Endothelial cell of umbilical vein (primary cell): Measurements from ENCODE around the gene PDXDC1. TPM values are rescaled to one million over a fixed set of nuclear protein-coding genes. Genes with fewer than 3 reads are reported as not detected.
"Not testable (repeated sequence)": the region's sequence is repeated elsewhere in the genome, so short reads cannot be mapped to it uniquely, and the experiment has no call there.

Source experiments
- BruUV-seq: library from RNA; stranded (reverse); fragments of 400-500 nt; replicated peaks from 2 replicates; lab custom pipeline; 2021; lab: Mats Ljungman, UMichigan
- CTCF ChIA-PET: fragments of 300-600, 350-600 bp; sonication (Branson Sonifier 250); formaldehyde crosslinking; loops from one replicate; lab custom pipeline; 2021; ENCODE audit warnings: antibody characterized with exemption, inconsistent platforms; lab: Charles Lee
- POLR2A ChIA-PET: fragments of 300-600, 350-600 bp; sonication (Branson Sonifier 250); formaldehyde crosslinking; loops from one replicate; lab custom pipeline; 2021; ENCODE audit warnings: antibody characterized with exemption, inconsistent platforms; lab: Charles Lee
- DNase-seq: peaks from one replicate; pipeline ENCODE4 v3.0.0-alpha.2; 2011; ENCODE audit warnings: low read depth, low spot score
- FAIRE-seq: peaks from 2 replicates; lab custom pipeline; 2011; peaks lifted over from hg19 to GRCh38; lab: Jason Lieb, UNC
- H2AFZ ChIP-seq: 2 replicates; pipeline ENCODE4 v1.6.0; 2012; ENCODE audit warnings: low read depth, low read length, control low read depth, inconsistent platforms
- H3K27ac ChIP-seq: 2 replicates; pipeline ENCODE4 v1.5.1; 2011; ENCODE audit warnings: low read depth, mild to moderate bottlenecking, control low read depth, low read length, moderate library complexity; ENCODE audit not compliant: insufficient read depth
- H3K27me3 ChIP-seq, 2 experiments: 2 replicates each; pipeline versions ENCODE4 v1.6.0 to v1.6.1; 2011; ENCODE audit warnings: low read length in 2 of 2, mixed read lengths in 1 of 2; ENCODE audit not compliant: control insufficient read depth in 2 of 2, insufficient read depth in 2 of 2
- H3K36me3 ChIP-seq, 2 experiments: 2 replicates in 1 of 2; 3 replicates in 1 of 2; pipeline ENCODE4 v1.5.1; 2011; ENCODE audit warnings: low read length in 2 of 2, mild to moderate bottlenecking in 1 of 2, moderate library complexity in 1 of 2; ENCODE audit not compliant: control insufficient read depth in 2 of 2, insufficient read depth in 2 of 2; ENCODE audit errors: extremely low read depth in 1 of 2
- H3K4me1 ChIP-seq: 3 replicates; pipeline ENCODE4 v1.5.1; 2011; ENCODE audit warnings: mild to moderate bottlenecking, low read length; ENCODE audit not compliant: control insufficient read depth, insufficient read depth; ENCODE audit errors: extremely low read depth
- H3K4me2 ChIP-seq: 2 replicates; pipeline ENCODE4 v1.6.1; 2011; ENCODE audit warnings: low read length, control low read depth, mixed read lengths; ENCODE audit not compliant: insufficient read depth
- H3K4me3 ChIP-seq, 3 experiments: fragments of 200-600 bp in 1 of 3; sonication (generic), shearing (Covaris generic) in 1 of 3; replicated peaks in 1 of 3; 2 replicates each; pipeline ENCODE4 v1.5.1; 2011 to 2016; ENCODE audit warnings: control low read depth in 3 of 3, low read length in 3 of 3, mild to moderate bottlenecking in 2 of 3, inconsistent platforms in 1 of 3, low read depth in 1 of 3, moderate library complexity in 1 of 3; ENCODE audit not compliant: insufficient read depth in 1 of 3
- H3K79me2 ChIP-seq: 2 replicates; pipeline ENCODE4 v1.6.0; 2012; ENCODE audit warnings: low read length, inconsistent platforms; ENCODE audit not compliant: control insufficient read depth, insufficient read depth
- H3K9ac ChIP-seq: replicated peaks from 2 replicates; pipeline ENCODE3; 2011; ENCODE audit warnings: low read length, control low read depth; ENCODE audit not compliant: insufficient read depth; ENCODE audit errors: extremely low read depth
- H3K9me1 ChIP-seq: replicated peaks from 3 replicates; pipeline ENCODE4 v1.6.0; 2011; ENCODE audit warnings: mild to moderate bottlenecking, low read length; ENCODE audit not compliant: control insufficient read depth, insufficient read depth; ENCODE audit errors: extremely low read depth
- H3K9me3 ChIP-seq: replicated peaks from 2 replicates; pipeline ENCODE4 v1.5.1; 2012; ENCODE audit warnings: low read length, inconsistent platforms; ENCODE audit not compliant: control insufficient read depth, insufficient read depth
- H4K20me1 ChIP-seq: replicated peaks from 2 replicates; pipeline ENCODE3; 2011; ENCODE audit warnings: mild to moderate bottlenecking, low read length; ENCODE audit not compliant: control insufficient read depth, insufficient read depth; ENCODE audit errors: extremely low read depth
- dilution Hi-C: fragments of 300-500 bp; cut with MboI; formaldehyde crosslinking; loops from one replicate; pipeline ENCODE4 v1.15.0; 2019; ENCODE audit warnings: low sequenced_read_pairs; ENCODE audit not compliant: extremely low pct_ligation_motif_present
- intact Hi-C: fragments of 100-400 bp; cut with micrococcal nuclease; formaldehyde crosslinking; loops from one replicate; pipeline ENCODE4 v1.10.0; 2022
- polyA plus RNA-seq, 4 experiments: library from polyadenylated mRNA; depleted of rRNA in 3 of 4; stranded (reverse) in 3 of 4; unstranded in 1 of 4; fragments of >200 nt; gene quantifications; 2 replicates each; pipeline versions ENCODE4 v1.2.1 to v1.2.3, GENCODE V29; 2011 to 2012; ENCODE audit warnings: missing spikeins in 1 of 4
- total RNA-seq: library from RNA; stranded (reverse); gene quantifications from 2 replicates; pipeline ENCODE4 v1.2.3, GENCODE V29; 2021

PDXDC1 gene
- total and polyA plus RNA-seq, 2 donors (not counting 3 experiments of a cell fraction or from before 2014, with no cell fraction given): 44.6 to 78.9 TPM

DNA sequence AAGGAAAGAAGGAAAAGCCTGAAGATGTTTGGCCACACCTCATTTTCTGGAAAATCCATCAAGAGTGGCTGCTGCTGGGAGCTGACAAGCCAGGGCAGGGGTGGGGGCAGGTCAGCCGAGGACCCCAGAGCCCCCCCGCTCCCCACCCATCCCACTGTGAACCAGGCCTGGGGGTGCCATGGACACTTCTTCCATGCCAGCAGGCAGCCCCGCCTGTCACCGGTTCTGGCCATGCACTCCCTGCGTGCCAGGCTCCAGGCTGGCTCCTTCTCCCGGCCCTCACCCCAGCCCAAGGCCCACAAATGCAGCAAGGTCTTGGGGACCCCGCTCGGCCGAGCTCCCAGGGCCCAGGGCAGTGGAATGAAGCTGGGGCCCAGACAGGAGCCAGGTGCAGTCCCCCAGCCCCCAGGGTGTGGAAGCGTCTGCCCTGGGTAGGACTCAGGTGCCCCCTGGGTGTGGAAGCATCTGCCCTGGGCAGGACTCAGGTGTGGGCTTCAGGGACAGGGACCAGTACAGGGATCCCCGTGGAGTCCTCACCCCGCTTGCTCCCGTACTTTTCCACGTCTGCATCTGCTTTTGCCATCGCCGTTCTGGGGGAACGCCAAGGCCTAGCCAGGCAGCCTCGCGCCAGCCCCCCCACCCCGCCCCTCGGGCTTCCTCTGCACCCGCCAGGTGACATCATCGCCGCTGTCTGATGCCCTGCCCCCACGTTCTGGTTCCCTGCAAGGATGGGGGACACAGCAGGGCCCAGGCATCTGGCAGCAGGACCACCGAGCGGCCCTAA is 167.5 kb downstream of the PDXDC1 start:
- H3K9ac ChIP-seq: not testable (repeated sequence)

DNA sequence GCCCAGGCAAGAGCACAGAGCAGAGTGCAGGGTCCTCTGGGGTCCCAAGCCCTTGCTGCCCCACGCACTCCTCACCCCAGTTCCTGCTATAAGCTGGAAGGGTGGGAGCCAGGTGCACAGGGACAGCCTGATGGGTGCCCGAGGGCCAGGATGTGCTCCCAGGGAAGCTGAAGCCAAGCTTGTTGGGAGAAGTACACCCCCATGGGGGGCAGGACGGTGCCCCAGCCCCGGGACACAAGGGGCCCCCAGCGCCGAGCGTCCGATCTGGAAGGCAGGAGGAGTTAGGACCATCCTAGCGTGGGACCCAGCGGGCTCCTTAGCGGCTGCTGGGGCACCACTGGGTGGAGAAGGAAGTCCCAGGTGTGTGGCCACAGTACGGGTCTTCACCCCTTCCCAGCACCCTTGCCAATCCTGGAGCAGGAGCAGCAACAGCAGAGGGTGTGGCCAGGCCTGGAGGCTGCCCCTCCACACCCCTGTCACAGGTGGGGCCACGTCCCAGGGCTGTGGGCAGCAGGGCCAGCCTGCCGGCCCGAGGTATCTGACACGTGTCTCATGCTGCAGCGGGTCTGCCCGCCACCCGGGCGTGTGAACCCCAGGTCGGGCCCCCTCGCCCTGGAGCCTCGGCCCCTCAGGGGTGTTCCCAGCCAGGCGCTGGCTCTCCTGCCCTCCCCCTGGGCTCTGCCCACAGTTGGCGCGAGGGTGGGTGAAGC is 168.2 kb downstream of the PDXDC1 start:
- H3K4me1 ChIP-seq, H4K20me1 ChIP-seq, H3K9me3 ChIP-seq, POLR2A ChIA-PET, H3K9me1 ChIP-seq, H3K36me3 ChIP-seq, H3K4me2 ChIP-seq, H2AFZ ChIP-seq, intact Hi-C loops, H3K4me3 ChIP-seq, CTCF ChIA-PET, FAIRE-seq, DNase-seq, H3K9ac ChIP-seq, H3K27ac ChIP-seq, H3K27me3 ChIP-seq, BruUV-seq, dilution Hi-C loops: not testable (repeated sequence)
- H3K79me2 ChIP-seq: peaks cover 21% of the 10 kb centered on the region

More for the DNA sequence above, 167.5 kb downstream of the PDXDC1 start:
- H3K27ac ChIP-seq, intact Hi-C loops, dilution Hi-C loops, FAIRE-seq, DNase-seq, H3K9me1 ChIP-seq, H4K20me1 ChIP-seq, H3K9me3 ChIP-seq, H3K36me3 ChIP-seq, H3K4me2 ChIP-seq, BruUV-seq, H3K27me3 ChIP-seq, H3K4me1 ChIP-seq, H2AFZ ChIP-seq, H3K4me3 ChIP-seq, CTCF ChIA-PET, POLR2A ChIA-PET: not testable (repeated sequence)
- H3K79me2 ChIP-seq: peaks cover 21% of the 10 kb centered on the region

DNA sequence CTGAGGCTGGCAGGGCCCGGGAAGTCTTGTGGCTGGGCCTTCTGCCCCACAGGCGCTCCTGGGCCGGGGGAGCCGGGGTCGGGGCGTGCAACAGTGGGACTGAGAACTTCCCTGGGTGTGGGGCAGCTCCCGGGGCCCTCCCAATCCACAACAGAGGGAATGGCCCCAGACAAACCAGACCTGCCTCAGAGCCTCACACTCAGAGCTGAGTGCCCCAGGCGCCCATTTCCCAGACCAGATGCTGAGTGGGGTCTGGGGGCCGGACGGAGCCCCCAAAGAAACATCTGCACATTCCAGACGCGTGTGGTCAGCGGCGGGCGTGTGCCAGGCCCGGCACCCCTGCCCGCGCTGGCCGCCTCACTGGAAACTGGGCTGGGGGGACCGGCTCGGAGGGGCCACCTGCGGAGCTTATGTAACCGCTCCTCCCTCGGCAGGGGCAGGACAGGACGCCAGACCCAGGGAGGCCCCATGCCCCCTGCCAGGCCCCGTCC is 168.8 kb downstream of the PDXDC1 start:
- DNase-seq, H3K9me1 ChIP-seq, H3K4me3 ChIP-seq, dilution Hi-C loops, POLR2A ChIA-PET, H2AFZ ChIP-seq, H3K27me3 ChIP-seq, H3K9me3 ChIP-seq, H4K20me1 ChIP-seq, CTCF ChIA-PET, intact Hi-C loops, FAIRE-seq, H3K4me1 ChIP-seq, H3K4me2 ChIP-seq, H3K36me3 ChIP-seq: not testable (repeated sequence)
- Histone ChIP-seq H3K79me2 (peaks cover 21% of the 10 kb centered on the region), H3K27ac (peak overlapping the region; percentile 50), H3K9ac (peak overlapping the region; percentile 23)
- TSS peak; percentile 36 for BruUV-seq

DNA sequence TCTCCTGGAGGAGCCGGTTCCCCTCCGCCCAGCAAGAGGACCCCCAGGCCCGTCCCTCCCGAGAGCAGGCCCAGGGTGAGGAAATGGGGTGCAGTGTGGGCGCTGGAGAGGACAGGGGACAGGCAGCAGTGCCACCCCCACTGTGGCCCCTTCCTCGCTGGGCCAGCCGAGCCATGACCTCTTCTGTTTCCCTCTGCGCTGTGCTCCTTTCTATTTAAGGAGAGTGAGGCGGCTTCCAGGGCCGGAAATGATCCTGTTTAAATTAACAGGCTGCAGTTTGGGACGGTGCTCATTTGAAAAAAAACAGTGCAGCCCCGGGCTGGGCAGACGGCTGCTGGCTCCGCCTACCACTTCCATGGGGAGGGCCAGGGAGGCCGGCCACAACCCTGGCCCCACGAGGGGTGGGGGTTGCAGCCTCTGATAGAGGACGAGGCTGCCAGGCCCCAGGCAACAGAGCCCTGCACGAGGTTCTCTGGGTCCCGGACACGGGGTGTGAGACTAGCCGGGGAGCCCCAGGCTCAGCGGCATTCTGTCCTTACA is 169.3 kb downstream of the PDXDC1 start:
- DNase-seq: peak; percentile 21
- Histone ChIP-seq H2AFZ (peak overlapping the region; percentile 7), H3K79me2 (peaks cover 21% of the 10 kb centered on the region), H3K4me2 (peak overlapping the region; percentile 42), H3K27ac (peak overlapping the region; percentile 50)
- H3K9me1 ChIP-seq, POLR2A ChIA-PET, BruUV-seq, H3K4me3 ChIP-seq, intact Hi-C loops, H3K9me3 ChIP-seq, CTCF ChIA-PET, H3K27me3 ChIP-seq, H4K20me1 ChIP-seq, H3K9ac ChIP-seq, H3K36me3 ChIP-seq, H3K4me1 ChIP-seq, dilution Hi-C loops: not testable (repeated sequence)
- peak; percentile 99 for FAIRE-seq
